Measurements from ENCODE around the gene DNAJC7. TPM values are rescaled to one million over a fixed set of nuclear protein-coding genes. Genes with fewer than 3 reads are reported as not detected.

The DNAJC7 gene
- total RNA-seq, 2 donors from 2014 or later: 57.8 to 60.4 TPM

GRCh38 chr17:42019509-42020404 lies 2.5 kb upstream of the DNAJC7 start, which contains the start of gene NKIRAS2:
Gene NKIRAS2, plus strand, starts transcription at chr17:42020090. Its CDS starts 1,488 bp downstream, at chr17:42021578.
- DNase-seq (ENCODE audit: low spot score): peak; percentile 90
- intact Hi-C loops (cut with DNase I): loop anchor here (5.0 kb wide), 1 partner anchor 52 kb away; the partner anchor contains the start of gene CNP
- peak within 1 kb of the TSS; percentile 71 to 84 for H3K4me3 ChIP-seq
- no peaks in the 10 kb centered on the region for H3K9me3 ChIP-seq
- H3K27ac ChIP-seq: peak within 1 kb of the TSS; percentile 69 to 82
- no peaks in the 10 kb centered on the region for H3K27me3 ChIP-seq (replicated peaks; ENCODE audit: insufficient read depth)
- TF ChIP-seq POLR2AphosphoS5 (IDR thresholded peaks at IDR 0.05) (peak; percentile 94), CTCF (IDR thresholded peaks at IDR 0.05) (peak; percentile 76 to 97 (median 94)), POLR2A (IDR thresholded peaks at IDR 0.05) (peak; percentile 52)
- H3K36me3 ChIP-seq: peaks cover 7 to 9% of the 10 kb centered on the region in 2 donors
- H3K4me1 ChIP-seq (replicated peaks): peaks cover 8% of the 10 kb centered on the region
- WGBS: 28% methylated on average over 10 of the region's 49 CpGs

GRCh38 chr17:42018988-42019387 lies 1.7 kb upstream of the DNAJC7 start:
- no peak overlapping the region for H3K4me3 ChIP-seq
- H3K9me3 ChIP-seq: no peaks in the 10 kb centered on the region
- no peaks in the 10 kb centered on the region for H3K27me3 ChIP-seq (replicated peaks; ENCODE audit: insufficient read depth)
- H3K4me1 ChIP-seq (replicated peaks): peaks cover 8% of the 10 kb centered on the region
- DNase-seq (ENCODE audit: low spot score): no peak
- TF ChIP-seq POLR2AphosphoS5 (IDR thresholded peaks at IDR 0.05) (no peak), POLR2A (IDR thresholded peaks at IDR 0.05) (no peak), CTCF (IDR thresholded peaks at IDR 0.05) (no peak)
- H3K36me3 ChIP-seq: peaks cover 6 to 9% of the 10 kb centered on the region in 2 donors
- WGBS: 96% methylated on average over 4 of the region's 4 CpGs
- intact Hi-C loops (cut with DNase I): loop anchor here (5.0 kb wide), 1 partner anchor 52 kb away; the partner anchor contains the start of gene CNP
- H3K27ac ChIP-seq: no peak overlapping the region

GRCh38 chr17:42018339-42018738 lies 1.1 kb upstream of the DNAJC7 start:
- intact Hi-C loops (cut with DNase I): loop anchor here (5.0 kb wide), 1 partner anchor 51 kb away; the partner anchor contains the start of gene CNP
- H3K4me1 ChIP-seq (replicated peaks): peaks cover 8% of the 10 kb centered on the region
- TF ChIP-seq POLR2AphosphoS5 (IDR thresholded peaks at IDR 0.05): no peak
- no peak for TF ChIP-seq CTCF (IDR thresholded peaks at IDR 0.05)
- no peak for TF ChIP-seq POLR2A (IDR thresholded peaks at IDR 0.05)
- peak overlapping the region; percentile 90 to 93 for H3K27ac ChIP-seq
- H3K36me3 ChIP-seq: peaks cover 0 to 5% of the 10 kb centered on the region in 2 donors
- peak overlapping the region in 1 of 2 donors; percentile 89 for H3K4me3 ChIP-seq
- no peaks in the 10 kb centered on the region for H3K27me3 ChIP-seq (replicated peaks; ENCODE audit: insufficient read depth)
- WGBS: 42% methylated on average over 3 of the region's 3 CpGs
- no peak for DNase-seq (ENCODE audit: low spot score)
- H3K9me3 ChIP-seq: no peaks in the 10 kb centered on the region

- TF ChIP-seq POLR2A (IDR thresholded peaks at IDR 0.05): no peak
- TF ChIP-seq POLR2AphosphoS5 (IDR thresholded peaks at IDR 0.05): no peak
- no peak for TF ChIP-seq CTCF (IDR thresholded peaks at IDR 0.05)
- H3K4me1 ChIP-seq (replicated peaks): peaks cover 8% of the 10 kb centered on the region
- under 1% methylated on average over 11 of the region's 11 CpGs for WGBS
- intact Hi-C loops (cut with DNase I): loop anchor here (5.0 kb wide), 1 partner anchor 51 kb away; the partner anchor contains the start of gene CNP
- peaks cover 0 to 3% of the 10 kb centered on the region in 2 donors for H3K36me3 ChIP-seq
- no peaks in the 10 kb centered on the region for H3K9me3 ChIP-seq
- peak overlapping the region; percentile 90 to 93 for H3K27ac ChIP-seq
- H3K27me3 ChIP-seq (replicated peaks; ENCODE audit: insufficient read depth): no peaks in the 10 kb centered on the region
- no peak for DNase-seq (ENCODE audit: low spot score)
- peak overlapping the region; percentile 85 to 89 for H3K4me3 ChIP-seq
Observed at GRCh38 chr17:42017866-42018200, 594 bp upstream of the DNAJC7 start.
